ENCODE results near the gene CAPN10.
A peak's percentile ranks its signal among the peaks of the same experiment; 100 is the strongest.

CAPN10 gene

DNA sequence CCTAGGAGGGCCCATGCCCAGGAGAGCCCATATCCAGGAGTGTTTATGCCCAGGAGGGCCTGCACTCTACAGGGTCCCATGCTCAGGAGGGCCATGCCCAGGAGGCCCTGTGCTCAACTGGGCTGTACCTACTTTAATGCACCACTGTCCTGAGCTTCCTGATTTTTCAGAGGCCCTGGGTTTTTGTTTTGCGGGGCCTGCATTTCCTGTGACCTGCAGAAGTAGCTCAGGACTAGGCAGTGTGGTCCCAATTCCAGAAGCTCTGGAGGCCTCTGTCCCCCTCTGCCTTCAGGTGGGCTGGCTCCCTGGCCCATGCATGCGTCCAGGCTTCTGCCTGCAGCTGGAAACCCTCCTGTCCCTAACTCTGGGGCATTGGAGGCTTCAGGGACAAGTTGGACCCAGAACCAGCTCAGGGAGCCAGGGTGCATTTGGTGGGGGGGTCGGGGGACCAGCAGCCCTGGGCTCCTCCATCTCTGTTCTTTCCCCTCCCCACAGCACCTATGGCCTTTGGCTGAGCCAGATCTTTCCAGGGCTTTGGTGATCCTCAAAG lies 49.5 kb downstream of the CAPN10 start:
- TF ChIP-seq SUZ12 (IDR thresholded peaks at IDR 0.05; ENCODE audit: extremely low read depth, insufficient read depth, insufficient read length) (no peak), ZNF274 (IDR thresholded peaks at IDR 0.05; ENCODE audit: low read depth, low read length) (no peak), YY1 (IDR thresholded peaks at IDR 0.05; ENCODE audit: insufficient read depth, insufficient read length) (no peak)
- DNase-seq (ENCODE audit: low read depth, low spot score), result no peak
- no peaks in the 10 kb centered on the region for H3K36me3 ChIP-seq (ENCODE audit: insufficient read depth, insufficient read length, low read length)
- peaks cover 45% of the 10 kb centered on the region for H3K9me3 ChIP-seq (ENCODE audit: insufficient read depth, low read length)
- H3K4me3 ChIP-seq (ENCODE audit: insufficient read length, low read depth), result no peak overlapping the region
- H3K4me1 ChIP-seq (ENCODE audit: insufficient read depth, insufficient read length), result no peaks in the 10 kb centered on the region
- H3K27me3 ChIP-seq (ENCODE audit: insufficient read depth, insufficient read length), result peaks cover 32% of the 10 kb centered on the region
- H3K9ac ChIP-seq (ENCODE audit: insufficient read length, low read depth), result no peak overlapping the region

- no peak for DNase-seq (ENCODE audit: low read depth, low spot score)
- H3K4me3 ChIP-seq (ENCODE audit: insufficient read length, low read depth), result no peak overlapping the region
- H3K36me3 ChIP-seq (ENCODE audit: insufficient read depth, insufficient read length, low read length), result no peaks in the 10 kb centered on the region
- H3K9ac ChIP-seq (ENCODE audit: insufficient read length, low read depth), result no peak overlapping the region
- peaks cover 45% of the 10 kb centered on the region for H3K9me3 ChIP-seq (ENCODE audit: insufficient read depth, low read length)
- H3K27me3 ChIP-seq (ENCODE audit: insufficient read depth, insufficient read length), result peaks cover 32% of the 10 kb centered on the region
- H3K4me1 ChIP-seq (ENCODE audit: insufficient read depth, insufficient read length), result no peaks in the 10 kb centered on the region
- TF ChIP-seq YY1 (IDR thresholded peaks at IDR 0.05; ENCODE audit: insufficient read depth, insufficient read length) (no peak), ZNF274 (IDR thresholded peaks at IDR 0.05; ENCODE audit: low read depth, low read length) (no peak), SUZ12 (IDR thresholded peaks at IDR 0.05; ENCODE audit: extremely low read depth, insufficient read depth, insufficient read length) (no peak)
Observed at GRCh38 chr2:240636563-240637115, 50.1 kb downstream of the CAPN10 start.

DNA sequence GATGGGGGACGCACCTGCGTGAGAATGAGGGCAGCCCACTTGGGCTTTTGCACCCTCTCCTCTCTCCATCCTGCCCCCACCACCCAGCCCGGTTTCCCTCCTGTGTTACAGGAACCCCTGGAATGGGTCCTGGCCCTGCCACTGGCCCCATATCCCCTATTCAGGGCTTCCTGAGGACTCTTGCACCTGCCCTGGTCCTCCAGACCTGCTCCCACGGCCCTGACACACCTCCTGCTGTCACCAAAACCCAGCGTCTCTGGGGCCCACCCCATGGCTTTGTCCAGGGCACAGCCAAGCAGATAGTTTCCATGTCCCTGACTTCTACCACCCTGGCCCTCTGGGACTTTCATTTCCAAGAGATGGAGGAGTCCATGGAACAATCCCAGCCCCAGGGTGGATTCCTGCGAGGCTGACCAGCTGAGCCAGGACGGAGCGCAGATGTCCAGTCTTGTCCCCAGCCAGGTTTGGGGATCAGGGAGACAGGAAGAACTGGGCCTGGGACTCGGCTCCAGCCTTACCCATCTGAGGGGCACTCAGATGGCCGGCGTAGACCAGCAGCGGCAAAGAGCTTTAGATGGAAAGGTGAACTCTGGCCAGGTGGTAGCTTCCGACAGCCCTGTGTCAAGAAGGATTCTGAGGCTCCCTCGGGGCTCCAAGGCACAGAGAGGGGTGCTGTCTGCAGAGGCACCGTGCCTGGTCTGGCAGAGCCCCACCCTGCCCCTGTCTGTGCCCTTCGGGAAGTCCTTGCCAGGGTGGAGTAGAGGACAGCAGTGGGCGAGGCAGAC lies 50.8 kb downstream of the CAPN10 start:
- no peaks in the 10 kb centered on the region for H3K4me1 ChIP-seq (ENCODE audit: insufficient read depth, insufficient read length)
- H3K4me3 ChIP-seq (ENCODE audit: insufficient read length, low read depth), result no peak overlapping the region
- DNase-seq (ENCODE audit: low read depth, low spot score), result no peak
- peaks cover 32% of the 10 kb centered on the region for H3K27me3 ChIP-seq (ENCODE audit: insufficient read depth, insufficient read length)
- no peak for TF ChIP-seq YY1 (IDR thresholded peaks at IDR 0.05; ENCODE audit: insufficient read depth, insufficient read length)
- no peaks in the 10 kb centered on the region for H3K36me3 ChIP-seq (ENCODE audit: insufficient read depth, insufficient read length, low read length)
- peaks cover 39% of the 10 kb centered on the region for H3K9me3 ChIP-seq (ENCODE audit: insufficient read depth, low read length)
- no peak overlapping the region for H3K9ac ChIP-seq (ENCODE audit: insufficient read length, low read depth)

- H3K4me3 ChIP-seq (ENCODE audit: insufficient read length, low read depth), result no peak overlapping the region
- DNase-seq (ENCODE audit: low read depth, low spot score), result no peak
- H3K36me3 ChIP-seq (ENCODE audit: insufficient read depth, insufficient read length, low read length), result no peaks in the 10 kb centered on the region
- H3K9ac ChIP-seq (ENCODE audit: insufficient read length, low read depth), result no peak overlapping the region
- no peak for TF ChIP-seq SUZ12 (IDR thresholded peaks at IDR 0.05; ENCODE audit: extremely low read depth, insufficient read depth, insufficient read length)
- TF ChIP-seq ZNF274 (IDR thresholded peaks at IDR 0.05; ENCODE audit: low read depth, low read length), result no peak
- no peak for TF ChIP-seq YY1 (IDR thresholded peaks at IDR 0.05; ENCODE audit: insufficient read depth, insufficient read length)
- peaks cover 33% of the 10 kb centered on the region for H3K9me3 ChIP-seq (ENCODE audit: insufficient read depth, low read length)
- peaks cover 32% of the 10 kb centered on the region for H3K27me3 ChIP-seq (ENCODE audit: insufficient read depth, insufficient read length)
- no peaks in the 10 kb centered on the region for H3K4me1 ChIP-seq (ENCODE audit: insufficient read depth, insufficient read length)
Observed at GRCh38 chr2:240637901-240638345, 51.4 kb downstream of the CAPN10 start.

GRCh38 chr2:240638512-240639160 lies 52.1 kb downstream of the CAPN10 start:
- Histone ChIP-seq H3K4me1 (ENCODE audit: insufficient read depth, insufficient read length) (no peaks in the 10 kb centered on the region), H3K27me3 (ENCODE audit: insufficient read depth, insufficient read length) (peaks cover 32% of the 10 kb centered on the region), H3K9ac (ENCODE audit: insufficient read length, low read depth) (no peak overlapping the region), H3K4me3 (ENCODE audit: insufficient read length, low read depth) (no peak overlapping the region), H3K9me3 (ENCODE audit: insufficient read depth, low read length) (peaks cover 26% of the 10 kb centered on the region), H3K36me3 (ENCODE audit: insufficient read depth, insufficient read length, low read length) (no peaks in the 10 kb centered on the region)
- TF ChIP-seq SUZ12 (IDR thresholded peaks at IDR 0.05; ENCODE audit: extremely low read depth, insufficient read depth, insufficient read length), result no peak
- TF ChIP-seq YY1 (IDR thresholded peaks at IDR 0.05; ENCODE audit: insufficient read depth, insufficient read length), result no peak
- TF ChIP-seq ZNF274 (IDR thresholded peaks at IDR 0.05; ENCODE audit: low read depth, low read length), result no peak
- DNase-seq (ENCODE audit: low read depth, low spot score), result no peak

GRCh38 chr2:240639566-240639965 lies 53.0 kb downstream of the CAPN10 start:
- TF ChIP-seq ZNF274 (IDR thresholded peaks at IDR 0.05; ENCODE audit: low read depth, low read length) (no peak), SUZ12 (IDR thresholded peaks at IDR 0.05; ENCODE audit: extremely low read depth, insufficient read depth, insufficient read length) (no peak), YY1 (IDR thresholded peaks at IDR 0.05; ENCODE audit: insufficient read depth, insufficient read length) (no peak)
- no peak for DNase-seq (ENCODE audit: low read depth, low spot score)
- no peak overlapping the region for H3K9ac ChIP-seq (ENCODE audit: insufficient read length, low read depth)
- peaks cover 8% of the 10 kb centered on the region for H3K4me1 ChIP-seq (ENCODE audit: insufficient read depth, insufficient read length)
- H3K9me3 ChIP-seq (ENCODE audit: insufficient read depth, low read length), result peaks cover 17% of the 10 kb centered on the region; the same call in 1 of the 2 replicates
- peaks cover 32% of the 10 kb centered on the region for H3K27me3 ChIP-seq (ENCODE audit: insufficient read depth, insufficient read length)
- no peak overlapping the region for H3K4me3 ChIP-seq (ENCODE audit: insufficient read length, low read depth)
- H3K36me3 ChIP-seq (ENCODE audit: insufficient read depth, insufficient read length, low read length), result no peaks in the 10 kb centered on the region

DNA sequence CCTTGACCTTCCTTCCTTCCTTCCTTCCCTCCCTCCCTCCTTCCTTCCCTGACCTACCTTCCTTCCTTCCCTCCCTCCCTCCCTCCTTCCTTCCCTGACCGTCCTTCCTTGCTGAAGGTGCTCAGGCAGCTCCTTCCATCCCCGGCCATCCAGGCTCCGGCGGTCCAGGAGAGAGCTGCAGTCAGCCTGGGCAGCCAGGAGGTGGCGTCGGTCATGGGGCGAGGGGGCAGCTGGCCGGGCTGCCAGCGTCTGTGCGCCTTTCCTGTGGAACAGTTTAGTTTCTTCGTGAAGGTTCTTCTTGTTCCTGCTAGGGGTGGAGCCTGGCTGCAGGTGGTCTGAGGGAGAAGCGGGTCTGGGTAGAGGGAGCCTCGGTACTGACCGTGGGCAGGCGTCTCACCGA lies 54.4 kb downstream of the CAPN10 start:
- TF ChIP-seq ZNF274 (IDR thresholded peaks at IDR 0.05; ENCODE audit: low read depth, low read length), result no peak
- no peak for TF ChIP-seq SUZ12 (IDR thresholded peaks at IDR 0.05; ENCODE audit: extremely low read depth, insufficient read depth, insufficient read length)
- peak; percentile 38 for DNase-seq (ENCODE audit: low read depth, low spot score)
- peaks cover 8% of the 10 kb centered on the region for H3K4me1 ChIP-seq (ENCODE audit: insufficient read depth, insufficient read length)
- H3K36me3 ChIP-seq (ENCODE audit: insufficient read depth, insufficient read length, low read length), result no peaks in the 10 kb centered on the region
- no peak overlapping the region for H3K4me3 ChIP-seq (ENCODE audit: insufficient read length, low read depth)
- H3K27me3 ChIP-seq (ENCODE audit: insufficient read depth, insufficient read length), result peaks cover 32% of the 10 kb centered on the region
- no peak overlapping the region for H3K9ac ChIP-seq (ENCODE audit: insufficient read length, low read depth)
- 0 out of 2 replicates have a peak, but pooled peaks cover 3% of the 10 kb centered on the region for H3K9me3 ChIP-seq (ENCODE audit: insufficient read depth, low read length)

All from NT2/D1 (cell line).